ENCODE measurements around the gene LTB. TPM values are rescaled to one million over a fixed set of nuclear protein-coding genes. Genes with fewer than 3 reads are reported as not detected.

Gene LTB
- total and polyA plus RNA-seq, 2 of the 13 experiments (the other 11 are each of a cell fraction or from before 2014, with no cell fraction given): 0.09 to 0.22 TPM

- TF ChIP-seq POLR2G (IDR thresholded peaks at IDR 0.05; ENCODE audit: low read depth, low read length): peak; percentile 79
- no peak; the same call in 1 of the 2 replicates for TF ChIP-seq KLF15 (CRISPR knock-in tag; IDR thresholded peaks at IDR 0.05; ENCODE audit: borderline replicate concordance)
- TF ChIP-seq CREB3 (CRISPR knock-in tag; IDR thresholded peaks at IDR 0.05): 0 out of 2 replicates have a peak, but pooled peaks have one; percentile 37
- TF ChIP-seq GATA4 (IDR thresholded peaks at IDR 0.05; ENCODE audit: borderline replicate concordance, low read depth): peak; percentile 67; the same call in 1 of the 2 replicates
- peak; percentile 42 for TF ChIP-seq TEAD3 (CRISPR knock-in tag; optimal IDR thresholded peaks at IDR 0.05; ENCODE audit: borderline replicate concordance)
- TF ChIP-seq ETV5 (CRISPR knock-in tag; IDR thresholded peaks at IDR 0.05; ENCODE audit: borderline replicate concordance): peak; percentile 88
- peak; percentile 91 for TF ChIP-seq HCFC1 (IDR thresholded peaks at IDR 0.05; ENCODE audit: low read depth, low read length)
- no peak for TF ChIP-seq ELK4 (CRISPR knock-in tag; IDR thresholded peaks at IDR 0.05; ENCODE audit: borderline replicate concordance)
- TF ChIP-seq JUN (CRISPR knock-in tag; IDR thresholded peaks at IDR 0.05): peak; percentile 64; the same call in 1 of the 2 replicates
- TF ChIP-seq TIGD3 (CRISPR knock-in tag; IDR thresholded peaks at IDR 0.05; ENCODE audit: borderline replicate concordance): no peak
- TF ChIP-seq ZNF234 (CRISPR knock-in tag; conservative IDR thresholded peaks at IDR 0.05): no peak
- no peak for TF ChIP-seq ZFP62 (CRISPR knock-in tag; IDR thresholded peaks at IDR 0.05)
- TF ChIP-seq MED1 (CRISPR knock-in tag; IDR thresholded peaks at IDR 0.05): 0 out of 2 replicates have a peak, but pooled peaks have one; percentile 47
- TF ChIP-seq, protein P1, sequence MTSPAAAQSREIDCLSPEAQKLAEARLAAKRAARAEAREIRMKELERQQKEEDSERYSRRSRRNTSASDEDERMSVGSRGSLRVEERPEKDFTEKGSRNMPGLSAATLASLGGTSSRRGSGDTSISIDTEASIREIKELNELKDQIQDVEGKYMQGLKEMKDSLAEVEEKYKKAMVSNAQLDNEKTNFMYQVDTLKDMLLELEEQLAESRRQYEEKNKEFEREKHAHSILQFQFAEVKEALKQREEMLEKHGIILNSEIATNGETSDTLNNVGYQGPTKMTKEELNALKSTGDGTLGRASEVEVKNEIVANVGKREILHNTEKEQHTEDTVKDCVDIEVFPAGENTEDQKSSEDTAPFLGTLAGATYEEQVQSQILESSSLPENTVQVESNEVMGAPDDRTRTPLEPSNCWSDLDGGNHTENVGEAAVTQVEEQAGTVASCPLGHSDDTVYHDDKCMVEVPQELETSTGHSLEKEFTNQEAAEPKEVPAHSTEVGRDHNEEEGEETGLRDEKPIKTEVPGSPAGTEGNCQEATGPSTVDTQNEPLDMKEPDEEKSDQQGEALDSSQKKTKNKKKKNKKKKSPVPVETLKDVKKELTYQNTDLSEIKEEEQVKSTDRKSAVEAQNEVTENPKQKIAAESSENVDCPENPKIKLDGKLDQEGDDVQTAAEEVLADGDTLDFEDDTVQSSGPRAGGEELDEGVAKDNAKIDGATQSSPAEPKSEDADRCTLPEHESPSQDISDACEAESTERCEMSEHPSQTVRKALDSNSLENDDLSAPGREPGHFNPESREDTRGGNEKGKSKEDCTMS (CRISPR knock-in tag; conservative IDR thresholded peaks at IDR 0.05): no peak
- TF ChIP-seq ZNF34 (CRISPR knock-in tag; IDR thresholded peaks at IDR 0.05; ENCODE audit: borderline replicate concordance): no peak
- TF ChIP-seq ZNF44 (CRISPR knock-in tag; IDR thresholded peaks at IDR 0.05): no peak; the same call in 1 of the 2 replicates
- TF ChIP-seq ZBTB14 (CRISPR knock-in tag; IDR thresholded peaks at IDR 0.05): no peak
- no peak for TF ChIP-seq AGO1 (IDR thresholded peaks at IDR 0.05; ENCODE audit: low read depth, low read length, poor library complexity, severe bottlenecking)
- TF ChIP-seq TBL1XR1 (IDR thresholded peaks at IDR 0.05; ENCODE audit: borderline replicate concordance, low read length, partially characterized antibody): no peak
- peak; percentile 92 for TF ChIP-seq ELF1 (CRISPR knock-in tag; IDR thresholded peaks at IDR 0.05)
- TF ChIP-seq SMYD3 (CRISPR knock-in tag; IDR thresholded peaks at IDR 0.05): 0 out of 2 replicates have a peak, but pooled peaks have one; percentile 61
- 0 out of 2 replicates have a peak, but pooled peaks have one; percentile 29 for TF ChIP-seq ZNF136 (CRISPR knock-in tag; IDR thresholded peaks at IDR 0.05; ENCODE audit: low read depth)
Observed at GRCh38 chr6:31546958-31547726, 35.1 kb downstream of the LTB start, which contains the start of gene NFKBIL1 (continued).
